GM12801 (cell line): ENCODE results near the gene NYAP1.

ENCODE experiments used
- CTCF ChIP-seq: IDR thresholded peaks from one replicate; pipeline ENCODE4 v1.5.1; 2011; ENCODE audit warnings: control low read depth; ENCODE audit not compliant: insufficient read length; ENCODE audit errors: extremely low read depth

Gene NYAP1

GRCh38 chr7:100467638-100468373 is 15.9 kb upstream of the NYAP1 start:
- TF ChIP-seq CTCF = no peak

DNA sequence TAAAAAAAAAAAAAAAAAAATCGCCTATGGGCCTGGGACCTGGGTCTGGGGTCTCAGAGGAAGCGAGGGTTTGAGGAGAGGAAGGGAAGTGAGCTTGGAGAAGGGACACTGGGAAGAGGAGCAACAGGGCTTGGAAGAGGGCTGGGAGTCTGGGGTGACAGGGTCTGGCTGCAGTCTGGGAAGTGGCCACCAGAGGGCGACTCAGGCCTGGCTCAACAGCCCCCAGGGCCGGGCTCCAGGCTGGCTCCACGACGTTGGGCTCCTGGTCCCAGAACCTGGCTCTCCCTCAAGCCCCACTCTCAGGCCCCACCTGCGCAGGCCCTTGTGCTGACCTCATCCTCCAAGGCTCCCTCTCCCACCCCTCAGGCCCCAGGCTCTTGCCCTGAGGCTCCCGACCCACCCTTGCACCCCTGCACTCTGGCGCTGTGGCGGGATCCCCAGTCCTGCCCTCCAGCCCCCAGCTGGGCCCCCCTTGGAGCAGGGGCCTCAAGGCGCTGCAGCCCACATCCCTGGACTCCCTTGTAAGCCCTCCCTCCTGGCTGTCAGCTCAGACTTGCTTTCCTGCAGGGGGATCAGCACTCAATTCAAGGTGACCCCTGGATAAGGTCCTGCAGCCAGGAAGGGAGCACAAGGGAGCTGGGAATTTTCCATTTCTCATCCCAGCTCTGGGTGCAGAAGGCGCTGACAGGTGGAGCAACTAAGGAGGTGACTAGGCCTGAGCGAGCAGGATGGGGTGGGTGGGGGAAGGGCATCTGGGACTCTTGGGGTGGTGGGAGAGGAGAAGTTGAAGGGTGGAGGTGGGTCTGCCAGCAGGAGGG is 14.3 kb upstream of the NYAP1 start:
- no peak for TF ChIP-seq CTCF

GRCh38 chr7:100471021-100471420 is 12.7 kb upstream of the NYAP1 start:
- TF ChIP-seq CTCF = no peak

DNA sequence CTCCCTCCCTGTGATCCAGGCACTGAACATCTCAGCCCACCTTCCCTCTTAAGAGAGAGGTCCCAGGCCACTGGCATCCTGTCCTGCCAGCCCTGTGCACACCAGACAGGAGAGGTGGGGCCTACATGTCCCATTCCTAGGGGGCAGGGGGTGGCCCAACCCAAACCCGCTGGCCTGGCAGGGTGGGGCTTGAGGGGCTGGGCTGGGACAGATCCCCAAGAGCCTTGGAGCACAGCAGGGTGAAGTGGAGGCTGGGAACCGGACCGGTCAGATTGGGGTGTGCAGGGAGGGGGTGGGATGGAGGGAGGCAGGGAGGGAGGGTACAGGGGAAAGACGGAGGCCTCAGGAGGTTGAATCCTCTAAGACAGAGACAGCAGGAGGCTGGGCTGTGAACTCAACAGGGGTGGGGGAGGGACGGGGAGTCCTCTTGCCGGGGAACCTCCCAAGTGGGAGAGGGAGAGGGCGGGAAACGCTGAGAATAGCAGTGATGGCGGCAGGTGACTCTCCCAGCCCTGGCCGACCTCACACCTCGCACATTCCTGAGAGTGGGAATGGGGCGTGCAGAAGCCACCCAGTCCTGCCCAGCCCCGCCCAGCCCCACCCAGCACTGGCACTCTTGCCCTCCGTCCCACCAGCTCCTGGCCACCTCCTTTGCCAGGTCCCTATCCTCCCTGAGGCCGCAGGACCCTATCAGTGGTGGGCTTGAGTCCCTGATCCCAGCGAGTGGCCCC is 11.4 kb upstream of the NYAP1 start:
- TF ChIP-seq CTCF = no peak

DNA sequence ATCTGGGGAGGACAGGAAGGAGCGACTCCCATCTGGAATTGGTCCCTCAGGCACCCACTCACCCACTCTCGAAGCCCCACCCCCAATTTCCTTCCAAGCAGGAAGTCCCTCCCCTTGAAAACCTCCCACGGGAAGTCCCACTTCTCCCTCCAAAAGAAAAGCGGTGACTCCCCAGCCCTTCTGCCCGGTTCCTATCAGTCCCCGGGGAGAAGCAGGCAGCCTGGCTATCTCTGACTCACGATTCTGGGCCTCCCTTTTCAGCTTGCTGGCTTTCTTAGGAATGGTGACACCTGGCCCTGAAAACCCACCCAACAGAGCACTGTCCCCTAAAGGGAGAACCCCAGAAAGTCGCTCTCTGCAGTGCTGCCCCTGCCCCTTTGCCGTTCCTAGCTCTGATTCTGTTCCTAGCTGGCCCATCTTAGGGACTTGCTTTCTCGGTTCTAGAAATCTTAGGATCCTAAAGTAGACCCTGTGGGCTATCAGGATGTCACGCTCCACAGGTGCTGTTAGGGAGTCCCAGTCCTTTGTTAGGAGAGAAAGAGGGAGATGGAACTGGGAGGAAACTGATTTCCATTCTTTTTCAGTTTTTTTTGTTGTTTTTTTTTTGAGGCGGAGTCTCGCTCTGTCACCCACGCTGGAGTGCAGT is 10.8 kb upstream of the NYAP1 start:
- no peak for TF ChIP-seq CTCF

DNA sequence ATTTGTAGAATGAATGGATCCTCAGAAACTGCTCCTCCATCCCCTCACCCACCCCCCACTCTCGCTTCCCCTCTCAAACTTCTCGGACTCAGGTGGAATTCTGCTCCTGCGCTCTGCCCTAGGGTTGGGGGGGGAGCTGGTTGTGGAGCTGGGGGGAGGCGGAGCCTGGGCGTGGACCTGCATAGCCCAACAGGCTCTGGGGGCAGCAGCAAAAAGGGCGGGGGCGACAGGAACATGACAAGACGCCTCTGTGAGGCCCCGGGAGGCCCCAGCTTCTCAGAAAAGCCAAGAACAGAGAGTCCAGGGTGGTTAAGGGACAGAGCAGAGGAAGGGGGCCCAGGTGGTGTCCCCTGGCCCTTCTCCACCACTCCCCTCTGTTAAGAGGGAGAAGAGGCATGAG is 8.2 kb upstream of the NYAP1 start:
- TF ChIP-seq CTCF = no peak
